Measurements from ENCODE around the gene KLF16. TPM values are rescaled to one million over a fixed set of nuclear protein-coding genes. Genes with fewer than 3 reads are reported as not detected.

The KLF16 gene
- total and polyA plus RNA-seq, 2 experiments from 2014 or later = 4.6 to 11.0 TPM

- no peak for DNase-seq
- Histone ChIP-seq H3K36me3 (ENCODE audit: low read depth) (no peaks in the 10 kb centered on the region), H3K27ac (no peak overlapping the region), H3K9ac (no peak overlapping the region), H3K4me2 (ENCODE audit: unreplicated experiment) (no peak overlapping the region), H3K4me1 (ENCODE audit: insufficient read depth) (peaks cover under 1% of the 10 kb centered on the region; the same call in 1 of the 2 replicates), H3K4me3 (no peak overlapping the region), H2AFZ (no peak overlapping the region), H3K27me3 (replicated peaks; ENCODE audit: insufficient read depth) (no peaks in the 10 kb centered on the region), H3K9me3 (ENCODE audit: low read depth) (no peaks in the 10 kb centered on the region), H3F3A (ENCODE audit: insufficient read depth) (no peaks in the 10 kb centered on the region), H3K79me2 (ENCODE audit: insufficient read depth) (peaks cover 100% of the 10 kb centered on the region), H4K20me1 (ENCODE audit: insufficient read depth) (no peaks in the 10 kb centered on the region), H3K9me2 (ENCODE audit: insufficient read depth) (no peaks in the 10 kb centered on the region)
- TF ChIP-seq EZH2 (IDR thresholded peaks at IDR 0.05; ENCODE audit: insufficient read depth, poor library complexity, severe bottlenecking) = no peak
- no peak for TF ChIP-seq EZH2phosphoT487 (IDR thresholded peaks at IDR 0.05; ENCODE audit: insufficient read depth, low read depth)
- 84 to 85% methylated on average over 29 to 35 of the region's 35 CpGs for WGBS, 2 experiments (ENCODE audit: low coverage in 1 of 2, low lambda C conversion rate in 2 of 2, missing lambda C conversion rate in 2 of 2)
- in situ Hi-C loops (cut with MboI) = no loop called here
These were observed 22.0 kb downstream of the KLF16 start for GRCh38 chr19:1841209-1841924.

GRCh38 chr19:1840541-1841115 lies 22.8 kb downstream of the KLF16 start:
- no peak overlapping the region for H3K4me3 ChIP-seq
- no peaks in the 10 kb centered on the region for H4K20me1 ChIP-seq (ENCODE audit: insufficient read depth)
- 85 to 86% methylated on average over 19 to 22 of the region's 22 CpGs for WGBS, 2 experiments (ENCODE audit: low coverage in 1 of 2, low lambda C conversion rate in 2 of 2, missing lambda C conversion rate in 2 of 2)
- in situ Hi-C loops (cut with MboI) = no loop called here
- no peak overlapping the region for H2AFZ ChIP-seq
- no peak overlapping the region for H3K27ac ChIP-seq
- TF ChIP-seq EZH2 (IDR thresholded peaks at IDR 0.05; ENCODE audit: insufficient read depth, poor library complexity, severe bottlenecking) (no peak), EZH2phosphoT487 (IDR thresholded peaks at IDR 0.05; ENCODE audit: insufficient read depth, low read depth) (no peak)
- H3K36me3 ChIP-seq (ENCODE audit: low read depth) = no peaks in the 10 kb centered on the region
- no peaks in the 10 kb centered on the region for H3K9me3 ChIP-seq (ENCODE audit: low read depth)
- no peak overlapping the region for H3K4me2 ChIP-seq (ENCODE audit: unreplicated experiment)
- no peak for DNase-seq
- no peaks in the 10 kb centered on the region for H3K9me2 ChIP-seq (ENCODE audit: insufficient read depth)
- H3K79me2 ChIP-seq (ENCODE audit: insufficient read depth) = peaks cover 100% of the 10 kb centered on the region
- no peaks in the 10 kb centered on the region for H3K27me3 ChIP-seq (replicated peaks; ENCODE audit: insufficient read depth)
- H3K4me1 ChIP-seq (ENCODE audit: insufficient read depth) = no peaks in the 10 kb centered on the region
- no peaks in the 10 kb centered on the region for H3F3A ChIP-seq (ENCODE audit: insufficient read depth)
- H3K9ac ChIP-seq = no peak overlapping the region

- no peaks in the 10 kb centered on the region for H3K4me1 ChIP-seq (ENCODE audit: insufficient read depth)
- H2AFZ ChIP-seq = no peak overlapping the region
- 77 to 79% methylated on average over 25 of the region's 25 CpGs for WGBS, 2 experiments (ENCODE audit: low coverage in 1 of 2, low lambda C conversion rate in 2 of 2, missing lambda C conversion rate in 2 of 2)
- H4K20me1 ChIP-seq (ENCODE audit: insufficient read depth) = no peaks in the 10 kb centered on the region
- H3K4me3 ChIP-seq = no peak overlapping the region
- H3K36me3 ChIP-seq (ENCODE audit: low read depth) = no peaks in the 10 kb centered on the region
- H3K9me3 ChIP-seq (ENCODE audit: low read depth) = no peaks in the 10 kb centered on the region
- H3K27me3 ChIP-seq (replicated peaks; ENCODE audit: insufficient read depth) = no peaks in the 10 kb centered on the region
- TF ChIP-seq EZH2phosphoT487 (IDR thresholded peaks at IDR 0.05; ENCODE audit: insufficient read depth, low read depth) = no peak
- TF ChIP-seq EZH2 (IDR thresholded peaks at IDR 0.05; ENCODE audit: insufficient read depth, poor library complexity, severe bottlenecking) = no peak
- H3K9ac ChIP-seq = no peak overlapping the region
- in situ Hi-C loops (cut with MboI) = no loop called here
- no peak overlapping the region for H3K4me2 ChIP-seq (ENCODE audit: unreplicated experiment)
- DNase-seq = no peak
- no peaks in the 10 kb centered on the region for H3F3A ChIP-seq (ENCODE audit: insufficient read depth)
- peaks cover 100% of the 10 kb centered on the region for H3K79me2 ChIP-seq (ENCODE audit: insufficient read depth)
- no peaks in the 10 kb centered on the region for H3K9me2 ChIP-seq (ENCODE audit: insufficient read depth)
- no peak overlapping the region for H3K27ac ChIP-seq
These were observed 23.5 kb downstream of the KLF16 start for GRCh38 chr19:1839658-1840540.

- H4K20me1 ChIP-seq (ENCODE audit: insufficient read depth) = no peaks in the 10 kb centered on the region
These were observed 25.7 kb downstream of the KLF16 start for GRCh38 chr19:1837625-1838105.

More at GRCh38 chr19:1837625-1838105, 25.7 kb downstream of the KLF16 start:
- Histone ChIP-seq H3F3A (ENCODE audit: insufficient read depth) (no peaks in the 10 kb centered on the region), H3K27me3 (replicated peaks; ENCODE audit: insufficient read depth) (no peaks in the 10 kb centered on the region), H3K27ac (no peak overlapping the region), H3K4me1 (ENCODE audit: insufficient read depth) (no peaks in the 10 kb centered on the region), H3K9me3 (ENCODE audit: low read depth) (no peaks in the 10 kb centered on the region), H3K79me2 (ENCODE audit: insufficient read depth) (peaks cover 100% of the 10 kb centered on the region), H3K4me2 (ENCODE audit: unreplicated experiment) (no peak overlapping the region), H3K4me3 (no peak overlapping the region), H2AFZ (no peak overlapping the region), H3K36me3 (ENCODE audit: low read depth) (no peaks in the 10 kb centered on the region), H3K9me2 (ENCODE audit: insufficient read depth) (no peaks in the 10 kb centered on the region), H3K9ac (no peak overlapping the region)
- 41 to 44% methylated on average over 23 of the region's 23 CpGs for WGBS, 2 experiments (ENCODE audit: low coverage in 1 of 2, low lambda C conversion rate in 2 of 2, missing lambda C conversion rate in 2 of 2)
- in situ Hi-C loops (cut with MboI) = no loop called here
- no peak for TF ChIP-seq EZH2phosphoT487 (IDR thresholded peaks at IDR 0.05; ENCODE audit: insufficient read depth, low read depth)
- TF ChIP-seq EZH2 (IDR thresholded peaks at IDR 0.05; ENCODE audit: insufficient read depth, poor library complexity, severe bottlenecking) = no peak
- peak; percentile 47 for DNase-seq

All from GM23248 (cell line).